ENCODE results near the gene SP4. TPM values are rescaled to one million over a fixed set of nuclear protein-coding genes. Genes with fewer than 3 reads are reported as not detected.

SP4 gene
- total RNA-seq, 1 experiment from 2014 or later = 6.1 TPM

- H3K79me2 ChIP-seq (ENCODE audit: low read depth) = no peaks in the 10 kb centered on the region
- no peaks in the 10 kb centered on the region for H4K20me1 ChIP-seq (ENCODE audit: insufficient read depth)
- ChIA-PET CTCF (no interaction called here), POLR2A (ENCODE audit: unreplicated experiment) (no interaction called here)
- BruUV-seq (replicated peaks) = no TSS peak
- no peaks in the 10 kb centered on the region for H3K9me2 ChIP-seq (ENCODE audit: insufficient read depth)
- H3K27me3 ChIP-seq (ENCODE audit: insufficient read depth, low read depth) = no peaks in the 10 kb centered on the region
- H3F3A ChIP-seq (ENCODE audit: insufficient read depth, low read depth) = no peaks in the 10 kb centered on the region
- H2AFZ ChIP-seq = no peak overlapping the region
- H3K27ac ChIP-seq = no peak overlapping the region
- H3K4me1 ChIP-seq (replicated peaks; ENCODE audit: insufficient read depth) = no peaks in the 10 kb centered on the region
- H3K9me3 ChIP-seq (ENCODE audit: insufficient read depth, low read depth) = peaks cover 16% of the 10 kb centered on the region; the same call in 1 of the 2 replicates
- no peak overlapping the region for H3K4me2 ChIP-seq
- no peaks in the 10 kb centered on the region for H3K36me3 ChIP-seq (ENCODE audit: low read depth)
- intact Hi-C loops (cut with micrococcal nuclease; ENCODE audit: unreplicated experiment) = no loop called here
- DNase-seq = no peak
- TF ChIP-seq CTCF (conservative IDR thresholded peaks at IDR 0.05) = peak; percentile 72
- no peak for TF ChIP-seq EZH2 (IDR thresholded peaks at IDR 0.05; ENCODE audit: low read depth)
- no peak overlapping the region for H3K4me3 ChIP-seq
Measured at GRCh38 chr7:21497072-21497471, 69.2 kb downstream of the SP4 start.

- intact Hi-C loops (cut with micrococcal nuclease; ENCODE audit: unreplicated experiment) = loop anchor here (5.0 to 10.0 kb wide), 3 partner anchors 73 to 1795 kb away; partner anchors contain the start of genes POLR1F and SP4
- POLR2A ChIA-PET (ENCODE audit: unreplicated experiment) = no interaction called here
Measured at GRCh38 chr7:21500117-21500832, 72.4 kb downstream of the SP4 start.

GRCh38 chr7:21504021-21504420 is 76.1 kb downstream of the SP4 start:
- intact Hi-C loops (cut with micrococcal nuclease; ENCODE audit: unreplicated experiment) = loop anchor here (5.0 to 10.0 kb wide), 3 partner anchors 77 to 1799 kb away; partner anchors contain the start of genes POLR1F and SP4
- DNase-seq = peak; percentile 31 to 79
- POLR2A ChIA-PET (ENCODE audit: unreplicated experiment) = no interaction called here

More at GRCh38 chr7:21500117-21500832, 72.4 kb downstream of the SP4 start:
- Histone ChIP-seq H3K9me2 (ENCODE audit: insufficient read depth) (no peaks in the 10 kb centered on the region), H3K9me3 (ENCODE audit: insufficient read depth, low read depth) (no peaks in the 10 kb centered on the region), H3K27ac (no peak overlapping the region), H3K27me3 (ENCODE audit: insufficient read depth, low read depth) (no peaks in the 10 kb centered on the region), H3K79me2 (ENCODE audit: low read depth) (no peaks in the 10 kb centered on the region), H3K4me1 (replicated peaks; ENCODE audit: insufficient read depth) (peaks cover 10% of the 10 kb centered on the region), H4K20me1 (ENCODE audit: insufficient read depth) (no peaks in the 10 kb centered on the region), H2AFZ (no peak overlapping the region), H3F3A (ENCODE audit: insufficient read depth, low read depth) (no peaks in the 10 kb centered on the region), H3K4me3 (no peak overlapping the region), H3K4me2 (no peak overlapping the region), H3K36me3 (ENCODE audit: low read depth) (no peaks in the 10 kb centered on the region)
- CTCF ChIA-PET = no interaction called here
- DNase-seq = no peak
- TF ChIP-seq CTCF (conservative IDR thresholded peaks at IDR 0.05) = no peak
- no peak for TF ChIP-seq EZH2 (IDR thresholded peaks at IDR 0.05; ENCODE audit: low read depth)
- no TSS peak for BruUV-seq (replicated peaks)

More at GRCh38 chr7:21504021-21504420, 76.1 kb downstream of the SP4 start:
- no TSS peak for BruUV-seq (replicated peaks)
- Histone ChIP-seq H4K20me1 (ENCODE audit: insufficient read depth) (no peaks in the 10 kb centered on the region), H3K4me1 (replicated peaks; ENCODE audit: insufficient read depth) (peaks cover 10% of the 10 kb centered on the region), H3K36me3 (ENCODE audit: low read depth) (0 out of 2 replicates have a peak, but pooled peaks cover under 1% of the 10 kb centered on the region), H2AFZ (no peak overlapping the region), H3K27me3 (ENCODE audit: insufficient read depth, low read depth) (no peaks in the 10 kb centered on the region), H3K9me2 (ENCODE audit: insufficient read depth) (no peaks in the 10 kb centered on the region), H3K79me2 (ENCODE audit: low read depth) (no peaks in the 10 kb centered on the region), H3K27ac (no peak overlapping the region), H3K4me3 (no peak overlapping the region), H3K9me3 (ENCODE audit: insufficient read depth, low read depth) (no peaks in the 10 kb centered on the region), H3K4me2 (0 out of 2 replicates have a peak overlapping the region, but pooled peaks have one; percentile 24), H3F3A (ENCODE audit: insufficient read depth, low read depth) (no peaks in the 10 kb centered on the region)
- CTCF ChIA-PET = interaction anchor here (0.5 kb wide), 1 partner anchor 579 kb away, joined by 6 read pairs; no protein-coding TSS in a partner anchor
- TF ChIP-seq CTCF (conservative IDR thresholded peaks at IDR 0.05) (no peak; the same call in 1 of the 2 replicates), EZH2 (IDR thresholded peaks at IDR 0.05; ENCODE audit: low read depth) (no peak)

Measured in PC-9 (cell line).